ENCODE measurements around the gene LBP. TPM values are rescaled to one million over a fixed set of nuclear protein-coding genes. Genes with fewer than 3 reads are reported as not detected.

The LBP gene
- total RNA-seq, 1 experiment from 2014 or later: 0.15 TPM

DNA sequence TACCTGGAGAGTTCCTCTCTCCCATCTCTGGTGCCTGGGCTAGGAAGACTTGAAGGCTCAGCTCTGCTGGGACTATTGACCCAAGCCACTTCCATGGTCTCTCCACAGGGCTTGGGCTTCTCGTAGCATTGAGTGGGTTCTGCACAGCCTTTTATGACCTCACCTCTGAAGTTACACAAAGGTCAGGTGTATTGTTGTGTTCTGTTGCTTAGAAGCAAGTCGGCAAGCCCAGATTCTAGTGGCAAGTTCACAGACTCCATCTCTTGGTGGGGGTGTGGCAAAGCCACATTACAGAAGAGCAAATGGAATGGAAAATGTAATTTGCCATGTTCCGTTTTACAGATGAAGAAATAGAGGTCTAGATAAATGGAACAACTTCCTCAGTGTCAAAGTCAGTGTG lies 28.9 kb upstream of the LBP start:
- no TSS peak for BruUV-seq (replicated peaks)
- H3K27me3 ChIP-seq (ENCODE audit: control insufficient read depth, insufficient read depth, low read length): peaks cover 3% of the 10 kb centered on the region
- DNase-seq (ENCODE audit: low read depth, low spot score) (no peak), ATAC-seq (no peak)
- ChIA-PET POLR2A (no interaction called here), CTCF (no interaction called here)
- in situ Hi-C loops (cut with HindIII; ENCODE audit: low pct_unique_long_range_greater_than_20kb, low sequenced_read_pairs): no loop called here
- no peaks in the 10 kb centered on the region for H3K4me1 ChIP-seq (ENCODE audit: control insufficient read depth, insufficient read depth, low read length)
- no peaks in the 10 kb centered on the region for H3K36me3 ChIP-seq (ENCODE audit: control insufficient read depth, insufficient read depth, low read length)
- no peak for TF ChIP-seq POLR2AphosphoS5 (IDR thresholded peaks at IDR 0.05; ENCODE audit: low read depth, low read length)
- TF ChIP-seq SIN3A (IDR thresholded peaks at IDR 0.05; ENCODE audit: borderline replicate concordance, insufficient read depth, low read depth, low read length): no peak
- TF ChIP-seq, protein P1, sequence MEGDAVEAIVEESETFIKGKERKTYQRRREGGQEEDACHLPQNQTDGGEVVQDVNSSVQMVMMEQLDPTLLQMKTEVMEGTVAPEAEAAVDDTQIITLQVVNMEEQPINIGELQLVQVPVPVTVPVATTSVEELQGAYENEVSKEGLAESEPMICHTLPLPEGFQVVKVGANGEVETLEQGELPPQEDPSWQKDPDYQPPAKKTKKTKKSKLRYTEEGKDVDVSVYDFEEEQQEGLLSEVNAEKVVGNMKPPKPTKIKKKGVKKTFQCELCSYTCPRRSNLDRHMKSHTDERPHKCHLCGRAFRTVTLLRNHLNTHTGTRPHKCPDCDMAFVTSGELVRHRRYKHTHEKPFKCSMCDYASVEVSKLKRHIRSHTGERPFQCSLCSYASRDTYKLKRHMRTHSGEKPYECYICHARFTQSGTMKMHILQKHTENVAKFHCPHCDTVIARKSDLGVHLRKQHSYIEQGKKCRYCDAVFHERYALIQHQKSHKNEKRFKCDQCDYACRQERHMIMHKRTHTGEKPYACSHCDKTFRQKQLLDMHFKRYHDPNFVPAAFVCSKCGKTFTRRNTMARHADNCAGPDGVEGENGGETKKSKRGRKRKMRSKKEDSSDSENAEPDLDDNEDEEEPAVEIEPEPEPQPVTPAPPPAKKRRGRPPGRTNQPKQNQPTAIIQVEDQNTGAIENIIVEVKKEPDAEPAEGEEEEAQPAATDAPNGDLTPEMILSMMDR (IDR thresholded peaks at IDR 0.05): no peak
- TF ChIP-seq, protein P2, sequence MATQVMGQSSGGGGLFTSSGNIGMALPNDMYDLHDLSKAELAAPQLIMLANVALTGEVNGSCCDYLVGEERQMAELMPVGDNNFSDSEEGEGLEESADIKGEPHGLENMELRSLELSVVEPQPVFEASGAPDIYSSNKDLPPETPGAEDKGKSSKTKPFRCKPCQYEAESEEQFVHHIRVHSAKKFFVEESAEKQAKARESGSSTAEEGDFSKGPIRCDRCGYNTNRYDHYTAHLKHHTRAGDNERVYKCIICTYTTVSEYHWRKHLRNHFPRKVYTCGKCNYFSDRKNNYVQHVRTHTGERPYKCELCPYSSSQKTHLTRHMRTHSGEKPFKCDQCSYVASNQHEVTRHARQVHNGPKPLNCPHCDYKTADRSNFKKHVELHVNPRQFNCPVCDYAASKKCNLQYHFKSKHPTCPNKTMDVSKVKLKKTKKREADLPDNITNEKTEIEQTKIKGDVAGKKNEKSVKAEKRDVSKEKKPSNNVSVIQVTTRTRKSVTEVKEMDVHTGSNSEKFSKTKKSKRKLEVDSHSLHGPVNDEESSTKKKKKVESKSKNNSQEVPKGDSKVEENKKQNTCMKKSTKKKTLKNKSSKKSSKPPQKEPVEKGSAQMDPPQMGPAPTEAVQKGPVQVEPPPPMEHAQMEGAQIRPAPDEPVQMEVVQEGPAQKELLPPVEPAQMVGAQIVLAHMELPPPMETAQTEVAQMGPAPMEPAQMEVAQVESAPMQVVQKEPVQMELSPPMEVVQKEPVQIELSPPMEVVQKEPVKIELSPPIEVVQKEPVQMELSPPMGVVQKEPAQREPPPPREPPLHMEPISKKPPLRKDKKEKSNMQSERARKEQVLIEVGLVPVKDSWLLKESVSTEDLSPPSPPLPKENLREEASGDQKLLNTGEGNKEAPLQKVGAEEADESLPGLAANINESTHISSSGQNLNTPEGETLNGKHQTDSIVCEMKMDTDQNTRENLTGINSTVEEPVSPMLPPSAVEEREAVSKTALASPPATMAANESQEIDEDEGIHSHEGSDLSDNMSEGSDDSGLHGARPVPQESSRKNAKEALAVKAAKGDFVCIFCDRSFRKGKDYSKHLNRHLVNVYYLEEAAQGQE (IDR thresholded peaks at IDR 0.05; ENCODE audit: insufficient read depth in 1 of 2, low read depth in 2 of 2, low read length in 1 of 2): no peak
- no peak for TF ChIP-seq TCF7L2 (IDR thresholded peaks at IDR 0.05; ENCODE audit: low read depth, low read length)
- intact Hi-C loops (cut with micrococcal nuclease; ENCODE audit: unreplicated experiment): no loop called here
- H3K27ac ChIP-seq (ENCODE audit: low read length): no peak overlapping the region
- no peak overlapping the region for H3K4me3 ChIP-seq (ENCODE audit: low read depth in 2 of 2, low read length in 2 of 2)
- H3K9me3 ChIP-seq (ENCODE audit: control insufficient read depth, insufficient read depth, low read depth, low read length): no peaks in the 10 kb centered on the region

DNA sequence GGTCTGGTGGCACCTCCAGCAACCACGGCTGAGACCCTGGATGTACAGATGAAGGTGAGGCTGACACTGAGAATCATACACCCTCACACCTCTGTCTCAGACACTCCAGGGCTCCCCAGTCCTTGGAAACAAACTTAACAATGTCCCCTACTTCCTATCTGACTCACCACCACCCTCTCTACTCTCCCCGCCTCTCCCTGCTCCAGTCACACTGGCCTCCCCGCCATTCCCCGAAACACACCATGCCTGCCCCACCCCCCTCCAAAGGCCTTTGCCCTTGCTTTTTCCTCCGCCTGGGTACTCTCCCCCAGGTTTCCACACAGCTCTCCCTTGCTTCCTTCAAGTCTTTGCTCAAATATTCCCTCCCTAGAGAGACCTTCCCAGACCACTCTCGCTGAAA lies 26.1 kb upstream of the LBP start:
- H3K36me3 ChIP-seq (ENCODE audit: control insufficient read depth, insufficient read depth, low read length): no peaks in the 10 kb centered on the region
- BruUV-seq (replicated peaks): no TSS peak
- peaks cover 3% of the 10 kb centered on the region for H3K27me3 ChIP-seq (ENCODE audit: control insufficient read depth, insufficient read depth, low read length)
- DNase-seq (ENCODE audit: low read depth, low spot score): no peak
- intact Hi-C loops (cut with micrococcal nuclease; ENCODE audit: unreplicated experiment): loop anchor here (10.0 kb wide), 1 partner anchor 265 kb away; no protein-coding TSS in a partner anchor
- TF ChIP-seq SIN3A (IDR thresholded peaks at IDR 0.05; ENCODE audit: borderline replicate concordance, insufficient read depth, low read depth, low read length): no peak
- TF ChIP-seq, protein P2 (IDR thresholded peaks at IDR 0.05; ENCODE audit: insufficient read depth in 1 of 2, low read depth in 2 of 2, low read length in 1 of 2): no peak
- no peak for TF ChIP-seq TCF7L2 (IDR thresholded peaks at IDR 0.05; ENCODE audit: low read depth, low read length)
- TF ChIP-seq POLR2AphosphoS5 (IDR thresholded peaks at IDR 0.05; ENCODE audit: low read depth, low read length): no peak
- TF ChIP-seq, protein P1 (IDR thresholded peaks at IDR 0.05): no peak
- POLR2A ChIA-PET: interaction anchor here (0.7 kb wide), 1 partner anchor 123 kb away, joined by 10 read pairs; no protein-coding TSS in a partner anchor
- H3K4me1 ChIP-seq (ENCODE audit: control insufficient read depth, insufficient read depth, low read length): no peaks in the 10 kb centered on the region
- no peaks in the 10 kb centered on the region for H3K9me3 ChIP-seq (ENCODE audit: control insufficient read depth, insufficient read depth, low read depth, low read length)
- H3K27ac ChIP-seq (ENCODE audit: low read length): no peak overlapping the region
- H3K4me3 ChIP-seq (ENCODE audit: low read depth in 2 of 2, low read length in 2 of 2): no peak overlapping the region
- no peak for ATAC-seq
- CTCF ChIA-PET: interaction anchor here (0.5 kb wide), 1 partner anchor 1296 kb away, joined by 4 read pairs; no protein-coding TSS in a partner anchor
- in situ Hi-C loops (cut with HindIII; ENCODE audit: low pct_unique_long_range_greater_than_20kb, low sequenced_read_pairs): no loop called here
